ENCODE measurements around the gene TUB.

TUB gene

GRCh38 chr11:8092587-8093424, 11.8 kb downstream of the TUB start:
- Histone ChIP-seq H3K27me3 (replicated peaks) (no peaks in the 10 kb centered on the region), H3K27ac (no peak overlapping the region), H3K36me3 (replicated peaks) (no peaks in the 10 kb centered on the region), H3K4me3 (ENCODE audit: low read depth, low read length) (no peak overlapping the region)
- DNase-seq = peak; percentile 72
- TF ChIP-seq CTCF (IDR thresholded peaks at IDR 0.05; ENCODE audit: low read depth, low read length, missing control alignments) = peak; percentile 84
- in situ Hi-C loops (cut with HindIII; ENCODE audit: low pct_ligation_motif_present, low sequenced_read_pairs) = no loop called here

- Histone ChIP-seq H3K36me3 (replicated peaks) (no peaks in the 10 kb centered on the region), H3K4me3 (ENCODE audit: low read depth, low read length) (no peak overlapping the region), H3K27ac (no peak overlapping the region), H3K27me3 (replicated peaks) (no peaks in the 10 kb centered on the region)
- DNase-seq = no peak
- in situ Hi-C loops (cut with HindIII; ENCODE audit: low pct_ligation_motif_present, low sequenced_read_pairs) = no loop called here
- no peak for TF ChIP-seq CTCF (IDR thresholded peaks at IDR 0.05; ENCODE audit: low read depth, low read length, missing control alignments)
Observed at GRCh38 chr11:8093931-8094575, 13.0 kb downstream of the TUB start.

- Histone ChIP-seq H3K27me3 (replicated peaks) (no peaks in the 10 kb centered on the region), H3K27ac (no peak overlapping the region), H3K4me3 (ENCODE audit: low read depth, low read length) (no peak overlapping the region), H3K36me3 (replicated peaks) (no peaks in the 10 kb centered on the region)
- no peak for TF ChIP-seq CTCF (IDR thresholded peaks at IDR 0.05; ENCODE audit: low read depth, low read length, missing control alignments)
- no peak for DNase-seq
- in situ Hi-C loops (cut with HindIII; ENCODE audit: low pct_ligation_motif_present, low sequenced_read_pairs) = no loop called here
Observed at GRCh38 chr11:8094656-8095055, 13.6 kb downstream of the TUB start.

GRCh38 chr11:8095371-8095770, 14.4 kb downstream of the TUB start:
- Histone ChIP-seq H3K27ac (no peak overlapping the region), H3K36me3 (replicated peaks) (no peaks in the 10 kb centered on the region), H3K4me3 (ENCODE audit: low read depth, low read length) (no peak overlapping the region), H3K27me3 (replicated peaks) (no peaks in the 10 kb centered on the region)
- DNase-seq = no peak
- in situ Hi-C loops (cut with HindIII; ENCODE audit: low pct_ligation_motif_present, low sequenced_read_pairs) = no loop called here
- no peak for TF ChIP-seq CTCF (IDR thresholded peaks at IDR 0.05; ENCODE audit: low read depth, low read length, missing control alignments)

GRCh38 chr11:8095806-8096522, 15.0 kb downstream of the TUB start:
- TF ChIP-seq CTCF (IDR thresholded peaks at IDR 0.05; ENCODE audit: low read depth, low read length, missing control alignments) = no peak
- DNase-seq = no peak
- Histone ChIP-seq H3K4me3 (ENCODE audit: low read depth, low read length) (no peak overlapping the region), H3K27ac (no peak overlapping the region), H3K36me3 (replicated peaks) (no peaks in the 10 kb centered on the region), H3K27me3 (replicated peaks) (no peaks in the 10 kb centered on the region)
- in situ Hi-C loops (cut with HindIII; ENCODE audit: low pct_ligation_motif_present, low sequenced_read_pairs) = no loop called here
